Pericardium fibroblast (primary cell): ENCODE measurements around the gene HIGD2A. TPM values are rescaled to one million over a fixed set of nuclear protein-coding genes. Genes with fewer than 3 reads are reported as not detected.

Experiments
- total RNA-seq: library from RNA; depleted of rRNA; stranded (reverse); fragments of >200 nt; gene quantifications from 2 replicates; pipeline ENCODE4 v1.2.3, GENCODE V29; 2015

HIGD2A gene, protein sequence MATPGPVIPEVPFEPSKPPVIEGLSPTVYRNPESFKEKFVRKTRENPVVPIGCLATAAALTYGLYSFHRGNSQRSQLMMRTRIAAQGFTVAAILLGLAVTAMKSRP
- total RNA-seq, result 128 and 157 TPM in 2 replicates

GRCh38 chr5:176388444-176389134 is at the start of gene HIGD2A, which contains the start of gene NOP16:
Gene HIGD2A (plus strand): TSS chr5:176388751. CDS start chr5:176388820, 69 bp downstream.
Gene NOP16 (minus strand): TSS chr5:176388598. CDS start chr5:176388539, 59 bp downstream.

GRCh38 chr5:176361437-176362232 is 26.9 kb upstream of the HIGD2A start, which contains the start of gene KIAA1191:
Gene KIAA1191 (minus strand): TSS chr5:176361764. CDS start chr5:176359508, 2,256 bp downstream.

DNA sequence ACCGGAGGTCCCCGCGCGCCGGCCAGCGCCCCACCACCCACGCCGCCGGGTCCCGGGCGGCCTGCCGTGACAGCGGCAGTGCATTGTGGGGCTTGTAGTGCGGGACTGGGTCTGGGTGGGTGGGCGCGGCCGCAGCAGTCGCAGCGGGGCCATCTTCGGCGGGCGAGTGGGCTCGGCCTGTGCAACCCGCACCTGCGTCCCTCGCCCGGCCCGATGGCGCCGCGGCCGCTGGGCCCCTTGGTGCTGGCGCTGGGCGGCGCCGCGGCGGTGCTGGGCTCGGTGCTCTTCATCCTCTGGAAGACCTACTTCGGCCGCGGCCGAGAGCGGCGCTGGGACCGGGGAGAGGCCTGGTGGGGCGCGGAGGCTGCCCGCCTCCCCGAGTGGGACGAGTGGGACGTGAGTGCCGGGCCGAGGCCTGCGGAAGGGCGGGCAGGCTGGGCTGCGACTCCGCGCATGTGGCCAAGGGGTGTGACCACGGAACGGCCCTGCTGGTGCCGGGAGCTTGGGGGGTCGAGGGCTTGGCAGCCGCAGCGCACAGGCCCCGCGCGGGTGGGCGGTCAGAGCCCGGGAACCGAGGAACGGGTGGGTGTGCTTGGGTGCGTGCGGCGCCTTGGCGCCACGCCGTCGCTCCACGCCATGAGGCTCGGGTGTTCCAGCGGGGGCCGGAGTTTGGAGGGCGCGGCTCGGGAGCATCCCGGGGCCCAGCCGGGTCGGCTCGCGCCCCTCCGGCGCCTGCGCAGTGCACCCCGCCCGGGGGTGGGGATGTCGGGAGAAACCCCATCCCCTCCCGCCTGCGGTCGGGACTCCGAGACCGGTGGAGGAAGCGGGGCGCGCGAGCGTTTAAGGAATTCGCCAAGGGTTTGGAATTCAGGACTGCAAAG is 23.0 kb upstream of the HIGD2A start, which contains the start of gene ARL10:
ARL10 (plus strand) TSS at position 137 of the 881 bp plus-strand sequence; CDS start at position 214, 77 bp downstream.

DNA sequence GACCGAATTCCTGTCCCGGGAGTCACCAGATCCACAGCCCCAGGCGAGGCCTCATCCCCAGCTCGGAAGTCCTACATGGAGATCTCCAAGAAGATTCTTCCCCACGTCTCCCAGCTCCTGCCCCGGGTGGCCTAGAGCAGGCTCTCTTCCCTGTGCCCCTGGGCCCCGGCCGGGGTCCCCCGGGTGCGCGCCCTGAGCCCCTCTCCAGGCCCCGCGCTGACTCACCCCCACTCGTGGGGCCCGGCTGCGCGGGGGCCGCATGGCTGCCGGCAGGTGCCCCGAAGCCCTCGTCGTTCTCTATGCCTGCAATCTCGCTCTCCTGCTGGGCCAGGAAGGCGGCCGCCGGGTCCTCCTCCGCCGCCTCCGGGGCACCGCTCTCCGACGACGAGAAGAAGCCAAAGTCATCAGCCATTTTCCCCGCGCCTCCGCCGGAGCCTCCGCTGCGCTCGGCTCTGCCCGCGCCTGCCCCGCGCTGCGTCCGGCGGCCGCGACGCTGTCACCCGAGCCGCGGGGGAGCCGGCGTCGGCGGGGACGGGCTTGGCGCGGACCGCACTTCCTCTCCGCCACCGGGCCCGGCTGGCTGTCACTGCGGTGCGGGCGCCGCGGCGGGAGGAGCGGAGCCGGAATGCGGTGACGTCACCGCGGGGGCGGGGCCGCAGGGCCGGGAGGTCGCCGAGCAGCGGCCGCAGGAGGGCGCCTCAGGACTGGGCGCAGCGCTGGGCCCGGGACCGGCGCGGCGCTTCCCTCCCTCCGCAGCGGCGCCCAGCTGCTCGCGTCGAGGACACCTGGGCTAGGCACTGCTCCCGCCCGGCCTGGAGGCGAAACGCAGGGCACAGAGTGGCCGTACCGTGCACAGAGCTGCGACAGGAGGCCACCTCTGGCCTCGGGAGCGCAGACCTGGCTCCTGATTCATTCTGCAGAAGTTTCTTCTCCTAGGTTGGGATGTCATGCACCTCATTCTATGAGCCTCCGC is 27.7 kb downstream of the HIGD2A start, which contains the start of gene CLTB:
CLTB (minus strand) TSS at position 588 of the 973 bp plus-strand sequence; CDS start at position 412, 176 bp downstream.

Other genes starting within 250 kb of the HIGD2A start
- 6.4 and 9.3 TPM in 2 replicates for gene SIMC1, start 150.3 kb upstream of the HIGD2A start, total RNA-seq
- 60.7 and 76.7 TPM in 2 replicates for gene KIAA1191, start 27.0 kb upstream of the HIGD2A start, total RNA-seq
- gene ARL10, start 23.3 kb upstream of the HIGD2A start, total RNA-seq, result 3.0 and 3.2 TPM in 2 replicates
- 7.1 and 14.5 TPM in 2 replicates for gene NOP16, start 153 bp upstream of the HIGD2A start, total RNA-seq
- 97.5 and 140 TPM in 2 replicates for gene CLTB, start 27.8 kb downstream of the HIGD2A start, total RNA-seq
- gene FAF2, start 59.6 kb downstream of the HIGD2A start, total RNA-seq, result 34.8 and 40.9 TPM in 2 replicates
- 7.2 and 7.7 TPM in 2 replicates for gene RNF44, start 148.7 kb downstream of the HIGD2A start, total RNA-seq
- gene CDHR2, start 160.6 kb downstream of the HIGD2A start, total RNA-seq, result not detected in 2 replicates
- 1.8 and 1.9 TPM in 2 replicates for gene GPRIN1, start 221.4 kb downstream of the HIGD2A start, total RNA-seq
- not detected in 2 replicates for gene SNCB, start 241.8 kb downstream of the HIGD2A start, total RNA-seq
- gene EIF4E1B, start 241.9 kb downstream of the HIGD2A start, total RNA-seq, result not detected in 2 replicates